GM21825 (cell line): ENCODE measurements around the gene CEP290.

Experiments used
- ATAC-seq: cut with Tn5 transposase; IDR thresholded peaks from one replicate; pipeline ENCODE4 v1.9.1; 2021; ENCODE audit warnings: mild to moderate bottlenecking, moderate library complexity; ENCODE audit not compliant: unreplicated experiment

The CEP290 gene

GRCh38 chr12:88141774-88142609 is at the start of gene CEP290, which contains the start of gene TMTC3:
CEP290 (minus strand) TSS chr12:88142088; CDS start chr12:88141307, 781 bp downstream.
TMTC3 (plus strand) TSS chr12:88142307; CDS start chr12:88148316, 6,009 bp downstream.
- ATAC-seq: peak; percentile 96

- no peak for ATAC-seq
These were observed 46.3 kb upstream of the CEP290 start for GRCh38 chr12:88188180-88188579.

- ATAC-seq: no peak
These were observed 45.7 kb upstream of the CEP290 start for GRCh38 chr12:88187571-88187970.

- ATAC-seq: peak; percentile 94
These were observed 44.1 kb upstream of the CEP290 start for GRCh38 chr12:88185988-88186387.

GRCh38 chr12:88185279-88185678 is 43.4 kb upstream of the CEP290 start:
- ATAC-seq: no peak

- no peak for ATAC-seq
These were observed 42.3 kb upstream of the CEP290 start for GRCh38 chr12:88184196-88184595.

- ATAC-seq: no peak
These were observed 40.5 kb upstream of the CEP290 start for GRCh38 chr12:88182416-88182815.

GRCh38 chr12:88181881-88182280 is 40.0 kb upstream of the CEP290 start:
- no peak for ATAC-seq

GRCh38 chr12:88179436-88180014 is 37.6 kb upstream of the CEP290 start:
- no peak for ATAC-seq

GRCh38 chr12:88175544-88175943 is 33.7 kb upstream of the CEP290 start:
- no peak for ATAC-seq

GRCh38 chr12:88172844-88173407 is 31.0 kb upstream of the CEP290 start:
- ATAC-seq: no peak

GRCh38 chr12:88167384-88167783 is 25.5 kb upstream of the CEP290 start:
- ATAC-seq: no peak

GRCh38 chr12:88166179-88166578 is 24.3 kb upstream of the CEP290 start:
- ATAC-seq: no peak

- ATAC-seq: no peak
These were observed 21.5 kb upstream of the CEP290 start for GRCh38 chr12:88163371-88163770.

- no peak for ATAC-seq
These were observed 14.3 kb upstream of the CEP290 start for GRCh38 chr12:88156075-88156654.

- no peak for ATAC-seq
These were observed 12.1 kb upstream of the CEP290 start for GRCh38 chr12:88153959-88154358.

- no peak for ATAC-seq
These were observed 8.2 kb upstream of the CEP290 start for GRCh38 chr12:88150063-88150462.

GRCh38 chr12:88145567-88146505 is 3.9 kb upstream of the CEP290 start:
- no peak for ATAC-seq

- no peak for ATAC-seq
These were observed 2.9 kb upstream of the CEP290 start for GRCh38 chr12:88144546-88145468.
